Liver (tissue), 9 donors: ENCODE results near the gene NKAIN1. TPM values are rescaled to one million over a fixed set of nuclear protein-coding genes. Genes with fewer than 3 reads are reported as not detected.

Source experiments
- DNase-seq: peaks from one replicate; pipeline ENCODE4 v3.0.0-alpha.2; 2017; ENCODE audit warnings: low spot score
- H3K27ac ChIP-seq, 2 donors: one replicate each; pipeline ENCODE4 v1.7.0; 2013; ENCODE audit warnings: inconsistent platforms in 2 of 2, low read length in 2 of 2, control low read depth in 1 of 2, low read depth in 1 of 2, mild to moderate bottlenecking in 1 of 2
- H3K27me3 ChIP-seq, 4 donors: one replicate each; pipeline versions ENCODE4 v1.6.1 to v1.7.0; 2013; ENCODE audit warnings: low read length in 3 of 4, inconsistent platforms in 1 of 4, mild to moderate bottlenecking in 1 of 4, moderate library complexity in 1 of 4; ENCODE audit not compliant: control insufficient read depth in 4 of 4, insufficient read depth in 4 of 4
- H3K36me3 ChIP-seq, 4 donors: one replicate each; pipeline versions ENCODE4 v1.6.1 to v1.7.0; 2013; ENCODE audit warnings: low read length in 3 of 4, mild to moderate bottlenecking in 3 of 4, low read depth in 1 of 4, moderate library complexity in 1 of 4; ENCODE audit not compliant: control insufficient read depth in 4 of 4, insufficient read depth in 3 of 4
- H3K4me1 ChIP-seq, 4 donors: one replicate each; pipeline versions ENCODE4 v1.6.1 to v1.7.0; 2013; ENCODE audit warnings: low read length in 3 of 4, mild to moderate bottlenecking in 3 of 4, moderate library complexity in 1 of 4; ENCODE audit not compliant: control insufficient read depth in 4 of 4, insufficient read depth in 4 of 4
- H3K4me3 ChIP-seq, 3 donors: one replicate each; pipeline versions ENCODE4 v1.6.1 to v1.7.0; 2013; ENCODE audit warnings: low read length in 3 of 3, control low read depth in 1 of 3, low read depth in 1 of 3, mild to moderate bottlenecking in 1 of 3
- H3K9ac ChIP-seq, 2 donors: one replicate each; pipeline ENCODE4 v1.7.0; 2013; ENCODE audit warnings: low read length in 2 of 2, mild to moderate bottlenecking in 2 of 2, moderate library complexity in 2 of 2, control low read depth in 1 of 2, low read depth in 1 of 2
- H3K9me3 ChIP-seq, 4 donors: one replicate each; pipeline versions ENCODE4 v1.6.1 to v1.7.0; 2013; ENCODE audit warnings: low read length in 3 of 4; ENCODE audit not compliant: control insufficient read depth in 4 of 4
- EGR1 ChIP-seq, 2 donors: IDR thresholded peaks; 2 replicates each; pipeline ENCODE4 v1.6.1; 2016 to 2018; ENCODE audit warnings: antibody characterized with exemption in 2 of 2, low read depth in 2 of 2
- FOXA1 ChIP-seq: IDR thresholded peaks from 2 replicates; pipeline ENCODE4 v1.6.1; 2016; ENCODE audit warnings: antibody characterized with exemption
- FOXA2 ChIP-seq: IDR thresholded peaks from 2 replicates; pipeline ENCODE4 v1.6.1; 2016; ENCODE audit warnings: antibody characterized with exemption
- GABPA ChIP-seq, 2 donors: IDR thresholded peaks in 1 of 2; conservative IDR thresholded peaks in 1 of 2; 2 replicates each; pipeline ENCODE4 v1.6.1; 2016; ENCODE audit warnings: antibody characterized with exemption in 2 of 2, mild to moderate bottlenecking in 1 of 2, moderate library complexity in 1 of 2
- HNF4A ChIP-seq, 2 donors: conservative IDR thresholded peaks; 2 replicates each; pipeline ENCODE4 v1.6.1; 2016; ENCODE audit warnings: antibody characterized with exemption in 2 of 2, mild to moderate bottlenecking in 2 of 2
- HNF4G ChIP-seq: IDR thresholded peaks from 2 replicates; pipeline ENCODE4 v1.6.1; 2016; ENCODE audit warnings: antibody characterized with exemption
- JUND ChIP-seq, 2 donors: IDR thresholded peaks; 2 replicates each; pipeline ENCODE4 v1.6.1; 2016; ENCODE audit warnings: antibody characterized with exemption in 2 of 2
- NR2F2 ChIP-seq: IDR thresholded peaks from 2 replicates; pipeline ENCODE4 v1.6.1; 2016; ENCODE audit warnings: antibody characterized with exemption
- RAD21 ChIP-seq, 2 donors: IDR thresholded peaks; 2 replicates each; pipeline ENCODE4 v1.6.1; 2016; ENCODE audit warnings: antibody characterized with exemption in 2 of 2, mild to moderate bottlenecking in 2 of 2
- RXRA ChIP-seq, 2 donors: IDR thresholded peaks; 2 replicates each; pipeline ENCODE4 v1.6.1; 2017 to 2018; ENCODE audit warnings: antibody characterized with exemption in 2 of 2, mild to moderate bottlenecking in 1 of 2
- SP1 ChIP-seq: IDR thresholded peaks from 2 replicates; pipeline ENCODE4 v1.6.1; 2018; ENCODE audit warnings: antibody characterized with exemption, mild to moderate bottlenecking
- TAF1 ChIP-seq: conservative IDR thresholded peaks from 2 replicates; pipeline ENCODE4 v1.6.1; 2016; ENCODE audit warnings: antibody characterized with exemption, mild to moderate bottlenecking
- YY1 ChIP-seq: IDR thresholded peaks from 2 replicates; pipeline ENCODE4 v1.6.1; 2016; ENCODE audit warnings: antibody characterized with exemption, mild to moderate bottlenecking
- WGBS: extraction: QIAGEN DNeasy Blood & Tissue Kit; methylation state at CpG from one replicate; pipeline ENCODE4 v1.1.7; 2013; 5-methylcytosine and 5-hydroxymethylcytosine counted together
- polyA plus RNA-seq, 2 donors: library from polyadenylated mRNA; stranded (reverse) in 1 of 2; unstranded in 1 of 2; fragments of 200-250 nt in 1 of 2; fragments of >200 nt in 1 of 2; fragmentation: Nextera tagmentation in 1 of 2; extraction: Ambion mirVana in 1 of 2; gene quantifications; one replicate each; pipeline versions ENCODE4 v1.2.1 to v1.2.3, GENCODE V29; 2013 to 2015
- total RNA-seq, 2 donors: library from RNA; depleted of rRNA; stranded (reverse); fragments of >200 nt; gene quantifications; one replicate each; pipeline ENCODE4 v1.2.3, GENCODE V29; 2014
- TF ChIP-seq, protein P1 (sequence below): IDR thresholded peaks from 2 replicates; pipeline ENCODE4 v1.6.1; 2016; ENCODE audit warnings: antibody characterized with exemption, mild to moderate bottlenecking
- TF ChIP-seq, protein P2 (sequence below): IDR thresholded peaks from 2 replicates; pipeline ENCODE4 v1.6.1; 2016; ENCODE audit warnings: antibody characterized with exemption
- TF ChIP-seq, protein P3 (sequence below): IDR thresholded peaks from 2 replicates; pipeline ENCODE4 v1.6.1; 2016; ENCODE audit warnings: antibody characterized with exemption
- TF ChIP-seq, protein P4 (sequence below): IDR thresholded peaks from 2 replicates; pipeline ENCODE4 v1.6.1; 2016; ENCODE audit warnings: antibody characterized with exemption
- TF ChIP-seq, protein P5 (sequence below): fragments of 150-350 bp; IDR thresholded peaks from 2 replicates; pipeline ENCODE4 v1.5.1; 2017; ENCODE audit warnings: improper control_type of control experiment, low read depth, low read length; ENCODE audit not compliant: missing input control
- donor health status: healthy.
- donor health status: healthy.
- donor health status: healthy.
- donor health status: healthy.
- donor health status: healthy.

The NKAIN1 gene
- total and polyA plus RNA-seq, 4 donors, result not detected

DNA sequence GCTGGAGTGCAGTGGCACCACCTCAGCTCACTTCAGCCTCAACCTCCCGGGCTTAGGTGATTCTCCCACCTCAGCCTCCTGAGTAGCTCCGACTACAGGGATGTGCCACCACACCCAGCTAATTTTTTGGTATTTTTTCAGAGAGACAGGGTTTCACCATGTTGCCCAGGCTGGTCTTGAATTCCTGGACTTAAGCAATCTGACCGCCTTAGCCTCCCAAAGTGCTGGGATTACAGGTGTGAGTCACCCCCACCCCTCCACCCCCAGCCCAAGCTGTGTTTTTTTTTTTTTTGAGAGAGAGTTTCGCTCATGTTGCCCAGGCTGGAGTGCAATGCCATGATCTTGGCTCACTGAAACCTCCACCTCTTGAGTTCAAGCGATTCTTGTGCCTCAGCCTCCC lies 75.4 kb downstream of the NKAIN1 start:
- WGBS, result 72% methylated on average over 5 of the region's 5 CpGs
- Histone ChIP-seq H3K27ac (no peak overlapping the region), H3K36me3 (no peaks in the 10 kb centered on the region), H3K4me1 (no peaks in the 10 kb centered on the region), H3K9ac (no peak overlapping the region), H3K27me3 (no peaks in the 10 kb centered on the region), H3K4me3 (no peak overlapping the region), H3K9me3 (no peaks in the 10 kb centered on the region)
- TF ChIP-seq, protein P1, sequence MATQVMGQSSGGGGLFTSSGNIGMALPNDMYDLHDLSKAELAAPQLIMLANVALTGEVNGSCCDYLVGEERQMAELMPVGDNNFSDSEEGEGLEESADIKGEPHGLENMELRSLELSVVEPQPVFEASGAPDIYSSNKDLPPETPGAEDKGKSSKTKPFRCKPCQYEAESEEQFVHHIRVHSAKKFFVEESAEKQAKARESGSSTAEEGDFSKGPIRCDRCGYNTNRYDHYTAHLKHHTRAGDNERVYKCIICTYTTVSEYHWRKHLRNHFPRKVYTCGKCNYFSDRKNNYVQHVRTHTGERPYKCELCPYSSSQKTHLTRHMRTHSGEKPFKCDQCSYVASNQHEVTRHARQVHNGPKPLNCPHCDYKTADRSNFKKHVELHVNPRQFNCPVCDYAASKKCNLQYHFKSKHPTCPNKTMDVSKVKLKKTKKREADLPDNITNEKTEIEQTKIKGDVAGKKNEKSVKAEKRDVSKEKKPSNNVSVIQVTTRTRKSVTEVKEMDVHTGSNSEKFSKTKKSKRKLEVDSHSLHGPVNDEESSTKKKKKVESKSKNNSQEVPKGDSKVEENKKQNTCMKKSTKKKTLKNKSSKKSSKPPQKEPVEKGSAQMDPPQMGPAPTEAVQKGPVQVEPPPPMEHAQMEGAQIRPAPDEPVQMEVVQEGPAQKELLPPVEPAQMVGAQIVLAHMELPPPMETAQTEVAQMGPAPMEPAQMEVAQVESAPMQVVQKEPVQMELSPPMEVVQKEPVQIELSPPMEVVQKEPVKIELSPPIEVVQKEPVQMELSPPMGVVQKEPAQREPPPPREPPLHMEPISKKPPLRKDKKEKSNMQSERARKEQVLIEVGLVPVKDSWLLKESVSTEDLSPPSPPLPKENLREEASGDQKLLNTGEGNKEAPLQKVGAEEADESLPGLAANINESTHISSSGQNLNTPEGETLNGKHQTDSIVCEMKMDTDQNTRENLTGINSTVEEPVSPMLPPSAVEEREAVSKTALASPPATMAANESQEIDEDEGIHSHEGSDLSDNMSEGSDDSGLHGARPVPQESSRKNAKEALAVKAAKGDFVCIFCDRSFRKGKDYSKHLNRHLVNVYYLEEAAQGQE, result no peak
- TF ChIP-seq, protein P2, sequence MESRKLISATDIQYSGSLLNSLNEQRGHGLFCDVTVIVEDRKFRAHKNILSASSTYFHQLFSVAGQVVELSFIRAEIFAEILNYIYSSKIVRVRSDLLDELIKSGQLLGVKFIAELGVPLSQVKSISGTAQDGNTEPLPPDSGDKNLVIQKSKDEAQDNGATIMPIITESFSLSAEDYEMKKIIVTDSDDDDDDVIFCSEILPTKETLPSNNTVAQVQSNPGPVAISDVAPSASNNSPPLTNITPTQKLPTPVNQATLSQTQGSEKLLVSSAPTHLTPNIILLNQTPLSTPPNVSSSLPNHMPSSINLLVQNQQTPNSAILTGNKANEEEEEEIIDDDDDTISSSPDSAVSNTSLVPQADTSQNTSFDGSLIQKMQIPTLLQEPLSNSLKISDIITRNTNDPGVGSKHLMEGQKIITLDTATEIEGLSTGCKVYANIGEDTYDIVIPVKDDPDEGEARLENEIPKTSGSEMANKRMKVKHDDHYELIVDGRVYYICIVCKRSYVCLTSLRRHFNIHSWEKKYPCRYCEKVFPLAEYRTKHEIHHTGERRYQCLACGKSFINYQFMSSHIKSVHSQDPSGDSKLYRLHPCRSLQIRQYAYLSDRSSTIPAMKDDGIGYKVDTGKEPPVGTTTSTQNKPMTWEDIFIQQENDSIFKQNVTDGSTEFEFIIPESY, result no peak
- TF ChIP-seq SP1 (no peak), RAD21 (IDR thresholded peaks at IDR 0.05) (no peak), RXRA (IDR thresholded peaks at IDR 0.05) (no peak), HNF4G (no peak), JUND (IDR thresholded peaks at IDR 0.05) (no peak), FOXA1 (no peak), NR2F2 (no peak), YY1 (no peak), HNF4A (conservative IDR thresholded peaks at IDR 0.05) (no peak), GABPA (IDR thresholded peaks at IDR 0.05 in 1 of 2, conservative IDR thresholded peaks at IDR 0.05 in 1 of 2) (no peak), EGR1 (IDR thresholded peaks at IDR 0.05; ENCODE audit: low read depth in 2 of 2) (no peak), TAF1 (no peak), FOXA2 (no peak)
- TF ChIP-seq, protein P3, sequence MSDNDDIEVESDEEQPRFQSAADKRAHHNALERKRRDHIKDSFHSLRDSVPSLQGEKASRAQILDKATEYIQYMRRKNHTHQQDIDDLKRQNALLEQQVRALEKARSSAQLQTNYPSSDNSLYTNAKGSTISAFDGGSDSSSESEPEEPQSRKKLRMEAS, result no peak
- TF ChIP-seq, protein P4, sequence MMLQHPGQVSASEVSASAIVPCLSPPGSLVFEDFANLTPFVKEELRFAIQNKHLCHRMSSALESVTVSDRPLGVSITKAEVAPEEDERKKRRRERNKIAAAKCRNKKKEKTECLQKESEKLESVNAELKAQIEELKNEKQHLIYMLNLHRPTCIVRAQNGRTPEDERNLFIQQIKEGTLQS, result no peak
- TF ChIP-seq, protein P5, sequence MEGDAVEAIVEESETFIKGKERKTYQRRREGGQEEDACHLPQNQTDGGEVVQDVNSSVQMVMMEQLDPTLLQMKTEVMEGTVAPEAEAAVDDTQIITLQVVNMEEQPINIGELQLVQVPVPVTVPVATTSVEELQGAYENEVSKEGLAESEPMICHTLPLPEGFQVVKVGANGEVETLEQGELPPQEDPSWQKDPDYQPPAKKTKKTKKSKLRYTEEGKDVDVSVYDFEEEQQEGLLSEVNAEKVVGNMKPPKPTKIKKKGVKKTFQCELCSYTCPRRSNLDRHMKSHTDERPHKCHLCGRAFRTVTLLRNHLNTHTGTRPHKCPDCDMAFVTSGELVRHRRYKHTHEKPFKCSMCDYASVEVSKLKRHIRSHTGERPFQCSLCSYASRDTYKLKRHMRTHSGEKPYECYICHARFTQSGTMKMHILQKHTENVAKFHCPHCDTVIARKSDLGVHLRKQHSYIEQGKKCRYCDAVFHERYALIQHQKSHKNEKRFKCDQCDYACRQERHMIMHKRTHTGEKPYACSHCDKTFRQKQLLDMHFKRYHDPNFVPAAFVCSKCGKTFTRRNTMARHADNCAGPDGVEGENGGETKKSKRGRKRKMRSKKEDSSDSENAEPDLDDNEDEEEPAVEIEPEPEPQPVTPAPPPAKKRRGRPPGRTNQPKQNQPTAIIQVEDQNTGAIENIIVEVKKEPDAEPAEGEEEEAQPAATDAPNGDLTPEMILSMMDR, result no peak
- DNase-seq, result no peak

DNA sequence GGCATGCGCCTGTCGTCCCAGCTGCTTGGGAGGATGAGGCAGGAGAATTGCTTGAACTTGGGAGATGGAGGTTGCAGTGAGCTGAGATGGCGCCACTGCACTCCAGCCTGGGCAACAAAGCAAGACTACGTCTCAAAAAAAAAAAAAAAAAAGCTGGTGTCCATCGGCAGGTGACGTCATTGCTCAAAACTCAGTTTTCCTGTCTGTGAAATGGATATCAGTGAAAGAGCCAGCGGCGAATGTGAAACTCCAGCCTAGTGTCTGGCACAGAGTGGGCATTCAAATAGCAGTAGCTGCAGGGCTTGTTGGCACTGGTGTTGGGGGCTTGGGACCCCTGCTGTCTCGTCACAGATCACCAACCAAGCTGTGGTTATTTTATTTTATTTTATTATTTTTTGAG lies 75.8 kb downstream of the NKAIN1 start:
- Histone ChIP-seq H3K4me3 (no peak overlapping the region), H3K9ac (no peak overlapping the region), H3K4me1 (no peaks in the 10 kb centered on the region), H3K27me3 (no peaks in the 10 kb centered on the region), H3K9me3 (no peaks in the 10 kb centered on the region), H3K36me3 (no peaks in the 10 kb centered on the region), H3K27ac (no peak overlapping the region)
- DNase-seq, result no peak
- TF ChIP-seq RAD21 (IDR thresholded peaks at IDR 0.05), result no peak
- TF ChIP-seq, protein P5, result no peak
- no peak for TF ChIP-seq NR2F2
- TF ChIP-seq, protein P1, result no peak
- no peak for TF ChIP-seq FOXA2
- TF ChIP-seq, protein P3, result no peak
- TF ChIP-seq HNF4A (conservative IDR thresholded peaks at IDR 0.05), result no peak
- 86% methylated on average over 9 of the region's 9 CpGs for WGBS
